RWPE2 (cell line): Measurements from ENCODE around the gene KATNAL1.
"Not testable (repeated sequence)": the region's sequence is repeated elsewhere in the genome, so short reads cannot be mapped to it uniquely, and the experiment has no call there.

ENCODE experiments used
- ATAC-seq: fragments of 200-7000 bp; cut with Tn5 transposase; 3 replicates; pipeline ENCODE4 v1.9.1; 2021; ENCODE audit warnings: low read depth
- DNase-seq: peaks from one replicate; pipeline ENCODE4 v3.0.0-alpha.2; 2020; ENCODE audit warnings: low spot score
- H3K27ac ChIP-seq: fragments of 450-650 bp; 2 replicates; pipeline ENCODE4 v1.5.1; 2017; ENCODE audit warnings: mild to moderate bottlenecking; ENCODE audit not compliant: poor library complexity, severe bottlenecking
- H3K27me3 ChIP-seq: fragments of 250-450 bp; sonication (Bioruptor Pico); 2 replicates; pipeline ENCODE4 v1.5.1; 2021; ENCODE audit warnings: mild to moderate bottlenecking, moderate library complexity; ENCODE audit not compliant: insufficient read depth, poor library complexity, severe bottlenecking
- H3K36me3 ChIP-seq: fragments of 250-450 bp; sonication (Bioruptor Pico); 2 replicates; pipeline ENCODE4 v1.5.1; 2020; ENCODE audit warnings: low read depth, mild to moderate bottlenecking, moderate library complexity
- H3K4me1 ChIP-seq: fragments of 250-450 bp; sonication (Bioruptor Pico); 2 replicates; pipeline ENCODE4 v1.5.1; 2021; ENCODE audit warnings: mild to moderate bottlenecking, moderate library complexity; ENCODE audit not compliant: insufficient read depth, poor library complexity, severe bottlenecking
- H3K4me3 ChIP-seq: fragments of 250-450 bp; sonication (Bioruptor Pico); 2 replicates; pipeline ENCODE4 v1.5.1; 2021; ENCODE audit warnings: mild to moderate bottlenecking, moderate library complexity; ENCODE audit not compliant: severe bottlenecking
- H3K9me3 ChIP-seq: fragments of 250-450 bp; sonication (Bioruptor Pico); 2 replicates; pipeline ENCODE4 v1.5.1; 2021; ENCODE audit warnings: mild to moderate bottlenecking, moderate library complexity; ENCODE audit not compliant: severe bottlenecking
- TF ChIP-seq, protein P1 (sequence below): fragments of 450-650 bp; IDR thresholded peaks from one replicate; pipeline ENCODE4 v1.5.1; 2017; ENCODE audit warnings: mild to moderate bottlenecking, moderate library complexity; ENCODE audit not compliant: poor library complexity, severe bottlenecking

The KATNAL1 gene

GRCh38 chr13:30274083-30274482 is 33.3 kb downstream of the KATNAL1 start:
- Histone ChIP-seq H3K4me1 (no peaks in the 10 kb centered on the region), H3K4me3 (no peak overlapping the region), H3K27me3 (no peaks in the 10 kb centered on the region), H3K9me3 (no peaks in the 10 kb centered on the region), H3K36me3 (peaks cover 17% of the 10 kb centered on the region), H3K27ac (no peak overlapping the region)
- no peak for ATAC-seq
- DNase-seq: no peak
- TF ChIP-seq, protein P1, sequence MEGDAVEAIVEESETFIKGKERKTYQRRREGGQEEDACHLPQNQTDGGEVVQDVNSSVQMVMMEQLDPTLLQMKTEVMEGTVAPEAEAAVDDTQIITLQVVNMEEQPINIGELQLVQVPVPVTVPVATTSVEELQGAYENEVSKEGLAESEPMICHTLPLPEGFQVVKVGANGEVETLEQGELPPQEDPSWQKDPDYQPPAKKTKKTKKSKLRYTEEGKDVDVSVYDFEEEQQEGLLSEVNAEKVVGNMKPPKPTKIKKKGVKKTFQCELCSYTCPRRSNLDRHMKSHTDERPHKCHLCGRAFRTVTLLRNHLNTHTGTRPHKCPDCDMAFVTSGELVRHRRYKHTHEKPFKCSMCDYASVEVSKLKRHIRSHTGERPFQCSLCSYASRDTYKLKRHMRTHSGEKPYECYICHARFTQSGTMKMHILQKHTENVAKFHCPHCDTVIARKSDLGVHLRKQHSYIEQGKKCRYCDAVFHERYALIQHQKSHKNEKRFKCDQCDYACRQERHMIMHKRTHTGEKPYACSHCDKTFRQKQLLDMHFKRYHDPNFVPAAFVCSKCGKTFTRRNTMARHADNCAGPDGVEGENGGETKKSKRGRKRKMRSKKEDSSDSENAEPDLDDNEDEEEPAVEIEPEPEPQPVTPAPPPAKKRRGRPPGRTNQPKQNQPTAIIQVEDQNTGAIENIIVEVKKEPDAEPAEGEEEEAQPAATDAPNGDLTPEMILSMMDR: no peak

GRCh38 chr13:30270035-30270434 is 37.3 kb downstream of the KATNAL1 start:
- not testable (repeated sequence) for H3K4me3 ChIP-seq, H3K27me3 ChIP-seq, H3K27ac ChIP-seq, ATAC-seq, H3K4me1 ChIP-seq, DNase-seq, H3K36me3 ChIP-seq, H3K9me3 ChIP-seq

DNA sequence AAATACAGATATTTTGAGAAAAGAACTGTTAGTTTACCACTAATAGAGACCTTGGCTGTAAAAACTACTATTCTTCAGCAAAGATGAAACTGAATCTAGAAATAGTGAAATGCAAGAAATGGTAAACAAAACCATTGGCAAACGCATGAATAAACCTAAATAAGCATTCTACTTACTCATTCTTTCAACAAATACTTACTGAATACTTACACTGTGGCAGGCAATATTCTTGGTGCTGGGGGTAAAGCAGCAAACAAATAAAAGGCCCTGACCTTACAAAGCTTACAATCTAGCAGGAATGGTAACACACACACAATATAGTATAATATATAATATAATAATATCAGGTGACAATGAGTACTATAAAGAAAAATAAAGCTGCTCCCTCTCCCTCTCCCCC is 38.7 kb downstream of the KATNAL1 start:
- H3K4me3 ChIP-seq: no peak overlapping the region
- no peaks in the 10 kb centered on the region; the same call in 1 of the 2 replicates for H3K36me3 ChIP-seq
- no peaks in the 10 kb centered on the region for H3K4me1 ChIP-seq
- DNase-seq (no peak), ATAC-seq (no peak)
- H3K9me3 ChIP-seq: no peaks in the 10 kb centered on the region
- no peaks in the 10 kb centered on the region for H3K27me3 ChIP-seq
- TF ChIP-seq, protein P1: no peak
- H3K27ac ChIP-seq: no peak overlapping the region

DNA sequence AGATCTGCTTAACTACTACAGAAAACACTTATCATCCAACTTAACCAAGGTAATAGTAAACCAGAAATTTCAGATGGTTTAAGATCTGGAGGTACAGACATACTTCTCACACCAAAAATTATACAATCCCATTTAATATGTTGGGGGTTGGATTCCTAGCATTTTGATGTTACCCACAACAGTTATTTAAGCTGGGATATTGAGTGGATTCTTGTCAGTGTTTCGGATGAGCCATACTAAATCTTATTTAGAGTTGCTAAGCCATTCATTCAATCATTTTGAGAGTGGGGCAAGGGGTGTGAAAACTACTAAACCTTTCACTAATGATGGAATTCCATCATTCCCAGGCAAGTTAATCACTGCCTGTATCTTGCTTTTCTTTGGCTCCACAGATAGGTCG is 40.6 kb downstream of the KATNAL1 start:
- Histone ChIP-seq H3K27ac (no peak overlapping the region), H3K4me3 (no peak overlapping the region), H3K27me3 (no peaks in the 10 kb centered on the region), H3K36me3 (no peaks in the 10 kb centered on the region; the same call in 1 of the 2 replicates), H3K9me3 (no peaks in the 10 kb centered on the region), H3K4me1 (no peaks in the 10 kb centered on the region)
- DNase-seq: no peak
- ATAC-seq: no peak
- TF ChIP-seq, protein P1: no peak

DNA sequence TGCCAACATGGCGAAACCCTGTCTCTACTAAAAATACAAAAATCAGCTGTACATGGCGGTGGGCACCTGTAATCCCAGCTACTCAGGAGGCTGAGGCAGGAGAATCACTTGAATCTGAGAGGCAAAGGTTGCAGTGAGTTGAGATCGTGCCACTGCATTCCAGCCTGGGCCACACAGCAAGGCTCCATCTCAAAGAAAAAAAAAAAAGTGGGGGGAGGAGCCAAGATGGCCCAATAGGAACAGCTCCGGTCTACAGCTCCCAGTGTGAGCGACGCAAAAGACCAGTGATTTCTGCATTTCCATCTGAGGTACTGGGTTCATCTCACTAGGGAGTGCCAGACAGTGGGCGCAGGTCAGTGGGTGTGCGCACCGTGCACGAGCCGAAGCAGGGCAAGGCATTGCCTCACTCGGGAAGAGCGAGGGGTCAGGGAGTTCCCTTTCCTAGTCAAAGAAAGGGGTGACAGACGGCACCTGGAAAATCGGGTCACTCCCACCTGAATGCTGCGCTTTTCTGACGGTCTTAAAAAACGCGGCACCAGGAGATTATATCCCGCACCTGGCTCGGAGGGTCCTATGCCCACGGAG is 48.1 kb downstream of the KATNAL1 start:
- not testable (repeated sequence) for H3K27me3 ChIP-seq, H3K27ac ChIP-seq, ATAC-seq, H3K9me3 ChIP-seq, DNase-seq, H3K4me3 ChIP-seq, H3K4me1 ChIP-seq
- H3K36me3 ChIP-seq: peaks cover 12% of the 10 kb centered on the region

GRCh38 chr13:30257468-30258099 is 49.8 kb downstream of the KATNAL1 start:
- ATAC-seq: no peak
- Histone ChIP-seq H3K27ac (no peak overlapping the region), H3K36me3 (peaks cover 18% of the 10 kb centered on the region), H3K27me3 (no peaks in the 10 kb centered on the region), H3K4me3 (no peak overlapping the region), H3K4me1 (no peaks in the 10 kb centered on the region), H3K9me3 (no peaks in the 10 kb centered on the region)
- TF ChIP-seq, protein P1: no peak
- DNase-seq: no peak
